HEK293T (cell line): ENCODE data around the gene OR52E5.

Experiments used
- BHLHE40 ChIP-seq: fragments of 450-650 bp; IDR thresholded peaks from 2 replicates; pipeline ENCODE4 v1.6.1; 2016; ENCODE audit warnings: mild to moderate bottlenecking, moderate library complexity, borderline replicate concordance
- CTBP1 ChIP-seq: fragments of 450-650 bp; IDR thresholded peaks from 2 replicates; pipeline ENCODE4 v1.6.1; 2016; ENCODE audit warnings: borderline replicate concordance
- ELF4 ChIP-seq: fragments of 450-650 bp; IDR thresholded peaks from 2 replicates; pipeline ENCODE4 v1.6.1; 2017; ENCODE audit warnings: antibody characterized with exemption
- FOXA1 ChIP-seq: fragments of 450-650 bp; IDR thresholded peaks from 2 replicates; pipeline ENCODE4 v1.6.1; 2016; ENCODE audit warnings: mild to moderate bottlenecking
- FOXK2 ChIP-seq: fragments of 450-650 bp; IDR thresholded peaks from 2 replicates; pipeline ENCODE4 v1.6.1; 2016; ENCODE audit warnings: mild to moderate bottlenecking
- FOXM1 ChIP-seq: fragments of 450-650 bp; IDR thresholded peaks from 2 replicates; pipeline ENCODE4 v1.6.1; 2017; ENCODE audit warnings: mild to moderate bottlenecking, borderline replicate concordance
- HDGF ChIP-seq: fragments of 450-650 bp; IDR thresholded peaks from 2 replicates; pipeline ENCODE4 v1.6.1; 2017; ENCODE audit warnings: antibody characterized with exemption, borderline replicate concordance
- L3MBTL2 ChIP-seq: fragments of 450-650 bp; conservative IDR thresholded peaks from 2 replicates; pipeline ENCODE4 v1.6.1; 2016; ENCODE audit warnings: mild to moderate bottlenecking
- NFRKB ChIP-seq: fragments of 450-650 bp; IDR thresholded peaks from 2 replicates; pipeline ENCODE4 v1.6.1; 2016; ENCODE audit warnings: mild to moderate bottlenecking, moderate library complexity
- SP1 ChIP-seq: fragments of 450-650 bp; IDR thresholded peaks from 2 replicates; pipeline ENCODE4 v1.6.1; 2017
- SUZ12 ChIP-seq: fragments of 450-650 bp; IDR thresholded peaks from 2 replicates; pipeline ENCODE4 v1.6.1; 2016; ENCODE audit warnings: mild to moderate bottlenecking
- TARDBP ChIP-seq: fragments of 450-650 bp; IDR thresholded peaks from 2 replicates; pipeline ENCODE4 v1.6.1; 2016
- ZNF384 ChIP-seq: fragments of 450-650 bp; IDR thresholded peaks from 2 replicates; pipeline ENCODE4 v1.6.1; 2016

DNA sequence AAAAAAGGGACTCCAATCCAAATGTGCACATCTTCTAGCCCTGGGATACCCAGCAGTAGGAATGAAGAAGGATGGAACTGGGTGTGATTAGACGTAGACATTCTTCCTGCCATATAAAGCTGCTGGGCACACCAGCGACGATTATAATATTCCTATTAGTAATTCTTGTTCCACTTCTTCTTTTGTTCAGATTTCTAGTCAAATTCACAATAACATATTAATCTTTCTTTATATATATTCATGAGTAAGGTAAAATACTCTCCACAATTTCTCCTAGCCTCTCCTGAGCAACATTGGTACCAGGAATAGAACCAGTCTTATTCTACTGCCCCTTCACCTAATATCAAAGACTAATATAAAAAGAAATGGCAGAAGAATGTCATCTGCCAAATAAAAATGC is 35.4 kb upstream of the OR52E5 start, which contains the start of gene OR52E8:
- TF ChIP-seq CTBP1, result no peak
- TF ChIP-seq FOXM1, result no peak
- TF ChIP-seq ZNF384, result no peak
- TF ChIP-seq SUZ12, result no peak
- no peak for TF ChIP-seq FOXK2
- TF ChIP-seq BHLHE40, result no peak
- no peak for TF ChIP-seq SP1
- no peak for TF ChIP-seq ELF4
- TF ChIP-seq FOXA1, result no peak
- no peak for TF ChIP-seq HDGF
- TF ChIP-seq TARDBP, result no peak
- no peak for TF ChIP-seq NFRKB
- no peak for TF ChIP-seq L3MBTL2
